Glomerular visceral epithelial cell (primary cell): ENCODE results near the gene KRTAP1-3.
"Not testable (repeated sequence)": the region's sequence is repeated elsewhere in the genome, so short reads cannot be mapped to it uniquely, and the experiment has no call there.

Experiments
- DNase-seq: peaks from one replicate; pipeline ENCODE4 v3.0.0-alpha.2; 2016; ENCODE audit errors: extremely low spot score

KRTAP1-3 gene, protein sequence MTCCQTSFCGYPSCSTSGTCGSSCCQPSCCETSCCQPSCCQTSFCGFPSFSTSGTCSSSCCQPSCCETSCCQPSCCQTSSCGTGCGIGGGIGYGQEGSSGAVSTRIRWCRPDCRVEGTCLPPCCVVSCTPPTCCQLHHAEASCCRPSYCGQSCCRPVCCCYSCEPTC

DNA sequence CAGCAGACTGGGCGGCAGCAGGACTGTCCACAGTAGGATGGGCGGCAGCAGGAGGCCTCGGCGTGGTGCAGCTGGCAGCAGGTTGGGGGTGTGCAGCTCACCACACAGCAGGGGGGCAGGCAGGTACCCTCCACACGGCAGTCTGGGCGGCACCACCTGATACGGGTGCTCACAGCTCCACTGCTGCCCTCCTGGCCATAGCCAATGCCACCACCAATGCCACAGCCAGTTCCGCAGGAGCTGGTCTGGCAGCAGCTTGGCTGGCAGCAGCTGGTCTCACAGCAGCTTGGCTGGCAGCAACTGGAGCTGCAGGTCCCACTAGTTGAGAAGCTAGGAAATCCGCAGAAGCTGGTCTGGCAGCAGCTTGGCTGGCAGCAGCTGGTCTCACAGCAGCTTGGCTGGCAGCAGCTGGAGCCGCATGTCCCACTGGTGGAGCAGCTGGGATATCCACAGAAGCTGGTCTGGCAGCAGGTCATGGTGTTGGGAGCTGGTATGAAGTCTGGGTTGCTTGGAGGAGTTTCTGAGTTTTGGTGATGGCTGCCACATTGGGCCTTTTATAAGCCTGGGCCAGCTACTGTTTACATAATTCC lies at the start of gene KRTAP1-3:
Gene KRTAP1-3, minus strand, starts transcription at position 529 of the 590 bp plus-strand sequence. Its CDS starts 53 bp downstream, at position 476.
- DNase-seq: not testable (repeated sequence)

GRCh38 chr17:41084100-41084856 lies 49.6 kb upstream of the KRTAP1-3 start, which contains the start of gene KRTAP4-7:
Gene KRTAP4-7 (plus strand): TSS chr17:41084150. CDS start chr17:41084207, 57 bp downstream.
- DNase-seq: not testable (repeated sequence)

DNA sequence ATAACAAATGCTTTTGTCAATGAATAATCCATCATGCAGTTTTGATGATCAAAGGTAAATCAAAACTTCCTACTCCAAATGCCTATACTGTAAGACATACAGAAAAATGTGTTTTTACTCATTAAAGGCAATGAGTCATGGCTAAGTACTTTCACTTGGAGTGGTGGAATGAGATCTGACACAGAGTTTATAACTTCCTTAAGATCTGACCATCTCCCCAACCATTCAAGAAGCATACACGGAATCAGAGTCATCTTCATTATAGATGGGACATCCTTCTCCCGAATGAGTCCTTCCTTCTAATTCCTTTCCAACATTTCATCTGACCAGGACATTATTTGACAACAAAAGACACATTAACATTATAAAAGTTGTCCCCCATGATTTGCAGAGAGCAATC lies 48.8 kb upstream of the KRTAP1-3 start:
- not testable (repeated sequence) for DNase-seq

GRCh38 chr17:41082626-41083025 lies 48.0 kb upstream of the KRTAP1-3 start:
- no peak for DNase-seq

DNA sequence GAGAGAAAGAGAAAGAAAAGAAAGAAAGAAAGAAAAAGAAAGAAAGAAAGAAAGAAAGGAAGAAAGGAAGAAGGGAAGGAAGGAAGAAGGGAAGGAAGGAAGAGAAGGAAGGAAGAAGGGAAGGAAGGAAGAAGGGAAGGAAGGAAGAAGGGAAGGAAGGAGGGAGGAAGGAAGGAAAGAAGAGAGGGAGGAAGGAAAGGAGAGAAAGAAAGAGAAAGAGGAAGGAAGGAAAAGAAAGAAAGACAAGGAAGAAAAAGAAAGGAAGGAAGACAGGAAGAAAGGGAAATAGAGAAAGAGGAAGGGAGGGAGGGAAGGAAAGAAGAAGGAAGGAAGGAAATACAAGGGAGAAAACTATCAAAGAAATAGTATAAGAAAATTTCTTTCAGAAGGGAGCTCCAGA lies 42.1 kb upstream of the KRTAP1-3 start:
- no peak for DNase-seq

DNA sequence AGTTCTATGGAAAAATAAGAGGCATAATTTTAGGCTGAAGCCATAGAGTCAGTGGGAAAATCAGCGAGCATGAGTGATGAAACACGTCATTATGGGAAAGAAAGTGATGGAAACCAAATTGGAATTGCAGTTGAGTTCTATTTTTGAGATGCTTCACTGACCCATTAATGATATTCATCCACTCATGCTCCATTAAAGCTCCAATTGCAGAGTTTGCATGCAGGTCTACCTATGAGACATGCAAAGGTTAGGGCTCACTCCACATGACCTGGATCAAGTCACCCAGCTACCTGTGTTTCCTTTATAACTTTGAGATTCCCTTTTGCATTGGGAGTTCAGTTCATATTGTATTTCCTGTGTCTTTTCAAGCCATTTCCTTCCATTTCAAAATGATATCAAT lies 39.0 kb upstream of the KRTAP1-3 start:
- DNase-seq: no peak

DNA sequence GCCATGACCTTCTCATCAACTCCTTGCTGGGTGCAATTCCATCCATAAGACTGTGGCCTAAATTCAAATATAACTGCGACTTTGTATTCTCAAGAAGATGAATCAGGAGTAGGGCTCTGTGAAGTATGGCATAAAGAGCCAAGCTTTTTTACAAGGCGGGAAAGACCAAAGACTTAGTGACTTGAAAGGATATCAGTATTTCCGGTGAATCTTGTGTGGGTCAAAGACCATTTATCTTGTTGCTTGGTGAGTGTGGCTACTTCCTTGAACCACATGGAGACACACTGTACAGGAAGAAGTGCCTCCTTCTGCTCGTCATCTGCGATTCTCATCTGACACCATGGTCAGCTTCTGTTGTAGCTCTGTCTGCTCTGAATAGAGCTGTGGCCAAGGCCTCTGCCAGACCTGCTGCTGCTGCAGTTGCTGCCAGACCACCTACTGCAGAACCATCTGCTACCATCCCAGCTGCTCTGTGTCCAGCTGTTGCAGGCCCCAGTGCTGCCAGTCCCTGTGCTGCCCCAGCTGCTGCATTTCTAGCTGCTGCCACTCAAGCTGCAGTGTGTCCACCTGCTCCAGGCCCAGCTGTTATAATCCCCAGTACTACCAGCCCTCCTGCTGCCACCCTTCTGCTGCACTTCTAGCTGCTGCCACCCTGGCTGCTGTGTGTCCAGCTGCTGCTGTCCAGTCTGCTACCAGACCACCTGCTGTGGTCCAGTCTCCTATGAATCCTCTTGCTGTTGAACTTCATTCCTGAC lies 37.1 kb upstream of the KRTAP1-3 start:
- no peak for DNase-seq

- no peak for DNase-seq
Observed at GRCh38 chr17:41069031-41069430, 34.4 kb upstream of the KRTAP1-3 start.

- no peak for DNase-seq
Observed at GRCh38 chr17:41067281-41067680, 32.6 kb upstream of the KRTAP1-3 start.

DNA sequence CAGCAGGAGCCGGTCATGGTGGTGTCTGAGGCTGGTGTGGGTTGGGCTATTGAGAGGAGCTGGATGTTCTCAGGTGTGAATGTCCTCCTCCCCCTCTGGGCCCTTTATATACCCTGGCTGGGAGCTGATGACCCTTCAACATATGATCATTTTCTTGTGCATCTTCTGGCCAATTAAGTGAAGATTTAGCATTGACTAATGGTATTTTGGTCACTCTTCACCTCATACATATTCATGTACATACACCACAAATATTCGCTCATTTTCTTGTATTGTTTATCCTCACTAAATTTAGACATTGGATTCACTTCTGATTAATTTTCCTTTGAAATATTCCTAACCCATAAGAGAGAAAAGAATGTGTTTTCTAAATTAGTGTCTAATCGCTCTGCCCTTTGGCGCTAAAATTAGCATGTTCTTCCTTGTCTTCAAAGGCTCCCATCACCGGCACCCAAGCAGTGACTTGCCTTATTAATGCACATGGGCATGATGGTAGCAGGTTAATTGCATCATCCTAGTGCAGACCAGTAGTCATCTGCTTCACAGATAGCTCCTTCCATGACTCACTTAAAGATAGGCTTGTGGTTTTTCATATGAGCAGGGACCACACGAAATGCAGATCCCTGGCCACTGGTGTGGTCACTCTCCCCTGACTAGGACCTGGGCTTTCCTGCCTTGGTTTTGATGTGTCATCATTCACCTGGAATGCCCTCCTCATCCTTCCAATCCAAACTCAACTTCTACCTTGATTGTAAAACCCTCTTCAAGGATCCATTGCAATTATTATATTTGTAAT lies 31.4 kb upstream of the KRTAP1-3 start, which contains the start of gene KRTAP2-4:
Gene KRTAP2-4, minus strand, starts transcription at position 51 of the 796 bp plus-strand sequence. Its CDS starts 34 bp downstream, at position 17.
- peak; percentile 94 for DNase-seq

GRCh38 chr17:41065016-41065689 lies 30.5 kb upstream of the KRTAP1-3 start:
- DNase-seq: not testable (repeated sequence)

DNA sequence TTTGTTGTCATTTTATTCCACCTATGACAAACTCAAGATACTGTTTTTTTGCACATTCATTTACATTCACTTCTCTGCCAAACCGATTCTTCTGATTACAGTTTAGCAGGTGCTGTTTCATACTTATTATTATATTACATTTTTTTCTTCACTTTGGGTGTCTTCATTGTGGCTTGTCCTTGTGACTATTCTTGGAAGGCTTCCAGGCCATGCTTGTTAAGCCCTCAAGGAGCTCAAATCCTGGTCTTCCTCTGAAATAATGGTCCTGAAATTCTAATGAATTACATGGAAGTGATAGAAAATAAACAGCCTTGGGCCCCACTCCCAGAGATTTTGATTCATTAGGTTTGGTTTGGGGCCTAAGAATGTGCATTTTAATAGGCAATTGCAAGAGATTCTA lies 29.6 kb upstream of the KRTAP1-3 start:
- DNase-seq: no peak

DNA sequence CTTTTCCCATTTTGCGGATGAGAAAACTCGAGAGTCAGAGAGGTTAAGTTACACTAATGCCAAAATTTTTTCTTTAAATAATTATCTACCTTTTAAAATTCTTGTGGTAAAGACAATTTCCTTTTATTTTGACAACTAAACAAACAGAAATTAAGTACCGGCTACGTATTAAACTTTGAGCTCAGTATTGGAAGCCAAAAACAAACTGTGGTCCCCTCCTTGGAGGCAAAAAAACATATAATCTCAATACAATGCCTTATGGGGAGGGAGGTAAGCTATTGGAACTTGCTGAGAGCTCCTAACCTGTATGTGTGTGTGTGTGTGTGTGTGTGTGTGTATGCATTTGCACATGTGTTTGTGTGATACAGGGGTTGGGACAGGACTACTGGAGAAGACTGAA lies 28.8 kb upstream of the KRTAP1-3 start:
- DNase-seq: no peak

- peak; percentile 90 for DNase-seq
Observed at GRCh38 chr17:41061964-41062363, 27.3 kb upstream of the KRTAP1-3 start.

- DNase-seq: peak; percentile 94
Observed at GRCh38 chr17:41060052-41060604, 25.5 kb upstream of the KRTAP1-3 start, which contains the start of gene KRTAP2-3. Gene KRTAP2-3 (minus strand): TSS chr17:41060114. CDS start chr17:41060050, 64 bp downstream.

GRCh38 chr17:41059276-41060051 lies 24.8 kb upstream of the KRTAP1-3 start:
- peak; percentile 74 for DNase-seq

- no peak for DNase-seq
Observed at GRCh38 chr17:41058741-41059140, 24.1 kb upstream of the KRTAP1-3 start.

- DNase-seq: no peak
Observed at GRCh38 chr17:41057547-41057946, 22.9 kb upstream of the KRTAP1-3 start.

DNA sequence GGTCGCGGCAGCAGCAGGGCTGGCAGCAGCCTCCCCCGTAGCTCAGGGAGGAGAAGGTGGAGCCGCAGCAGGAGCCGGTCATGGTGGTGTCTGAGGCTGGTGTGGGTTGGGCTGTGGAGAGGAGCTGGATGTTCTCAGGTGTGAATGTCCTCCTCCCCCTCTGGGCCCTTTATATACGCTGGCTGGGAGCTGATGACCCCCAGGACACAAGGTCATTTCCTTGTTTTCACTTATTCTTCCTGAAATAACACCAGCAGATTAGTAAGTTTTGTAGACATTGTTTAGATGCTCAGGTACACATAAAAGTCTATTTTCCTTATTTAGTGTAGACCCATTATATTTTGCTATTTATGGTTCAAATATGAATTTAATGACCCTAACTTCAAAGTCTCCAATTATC lies 20.5 kb upstream of the KRTAP1-3 start, which contains the start of gene KRTAP2-2:
Gene KRTAP2-2, minus strand, starts transcription at position 101 of the 400 bp plus-strand sequence. Its CDS starts 19 bp downstream, at position 82.
- DNase-seq: not testable (repeated sequence)
